SK-N-SH (cell line): Measurements from ENCODE around the gene CPNE4. TPM values are rescaled to one million over a fixed set of nuclear protein-coding genes. Genes with fewer than 3 reads are reported as not detected.

Source experiments
- CTCF ChIA-PET: fragments of 300-600, 350-600 bp; formaldehyde crosslinking; extraction: SDS; loops from one replicate; lab custom pipeline; 2021; lab: Yijun Ruan, JAX
- POLR2A ChIA-PET: fragments of 350-600 bp; sonication (Branson Sonifier 250); formaldehyde crosslinking; extraction: SDS; loops from one replicate; lab custom pipeline; 2020; ENCODE audit warnings: antibody characterized with exemption, inconsistent platforms; lab: Yijun Ruan, JAX
- DNase-seq: peaks from one replicate; pipeline ENCODE4 v3.0.0; 2012
- H2AFZ ChIP-seq: fragments of 200-600 bp; sonication (generic); 2 replicates; pipeline ENCODE4 v1.8.1; 2016; ENCODE audit warnings: antibody characterized with exemption, mild to moderate bottlenecking, low read depth
- H3F3A ChIP-seq: fragments of 200-600 bp; sonication (generic); replicated peaks from 2 replicates; pipeline ENCODE3; 2016; ENCODE audit warnings: antibody characterized with exemption, mild to moderate bottlenecking; ENCODE audit not compliant: insufficient read depth
- H3K27ac ChIP-seq, 2 experiments: fragments of 200-500 bp in 1 of 2; fragments of 200-600 bp in 1 of 2; sonication (Bioruptor generic) in 1 of 2; sonication (generic), shearing (Covaris generic) in 1 of 2; 2 replicates each; pipeline versions ENCODE4 v1.5.1 to v1.6.1; 2014 to 2016; ENCODE audit warnings: low read depth in 2 of 2, inconsistent platforms in 1 of 2, low read length in 1 of 2, mild to moderate bottlenecking in 1 of 2, mixed read lengths in 1 of 2
- H3K27me3 ChIP-seq: fragments of 200-600 bp; sonication (generic), shearing (Covaris generic); 2 replicates; pipeline ENCODE4 v1.6.1; 2016; ENCODE audit warnings: mixed run types; ENCODE audit not compliant: insufficient read depth
- H3K36me3 ChIP-seq, 2 experiments: fragments of 200-500 bp in 1 of 2; fragments of 200-600 bp in 1 of 2; sonication (Bioruptor generic) in 1 of 2; sonication (generic) in 1 of 2; replicated peaks in 1 of 2; 2 replicates each; pipeline versions ENCODE3 to v1.5.1; 2014 to 2016; ENCODE audit warnings: low read length in 1 of 2, mild to moderate bottlenecking in 1 of 2; ENCODE audit not compliant: insufficient read depth in 2 of 2, control insufficient read depth in 1 of 2
- H3K4me1 ChIP-seq, 2 experiments: fragments of 200-500 bp in 1 of 2; fragments of 200-600 bp in 1 of 2; sonication (Bioruptor generic) in 1 of 2; sonication (generic), shearing (Covaris generic) in 1 of 2; 2 replicates each; pipeline versions ENCODE4 v1.5.1 to v1.6.1; 2014 to 2016; ENCODE audit warnings: low read depth in 1 of 2, low read length in 1 of 2, mixed run types in 1 of 2; ENCODE audit not compliant: insufficient read depth in 2 of 2, control insufficient read depth in 1 of 2
- H3K4me2 ChIP-seq: fragments of 200-600 bp; sonication (generic), shearing (Covaris generic); 2 replicates; pipeline ENCODE4 v1.6.1; 2017; ENCODE audit warnings: mixed run types
- H3K4me3 ChIP-seq, 2 experiments: fragments of 200-500 bp in 1 of 2; fragments of 200-600 bp in 1 of 2; sonication (Bioruptor generic) in 1 of 2; sonication (generic), shearing (Covaris generic) in 1 of 2; 2 replicates each; pipeline versions ENCODE4 v1.5.1 to v1.8.1; 2014 to 2016; ENCODE audit warnings: low read depth in 2 of 2, inconsistent platforms in 1 of 2, low read length in 1 of 2, mild to moderate bottlenecking in 1 of 2, mixed read lengths in 1 of 2, moderate library complexity in 1 of 2
- H3K79me2 ChIP-seq: fragments of 200-600 bp; sonication (generic); 2 replicates; pipeline ENCODE4 v1.8.1; 2017; ENCODE audit warnings: mild to moderate bottlenecking; ENCODE audit not compliant: insufficient read depth
- H3K9ac ChIP-seq: fragments of 200-600 bp; sonication (generic); 2 replicates; pipeline ENCODE4 v1.6.1; 2017; ENCODE audit warnings: mixed run types
- H3K9me2 ChIP-seq: fragments of 200-600 bp; sonication (generic); 2 replicates; pipeline ENCODE4 v1.6.1; 2017; ENCODE audit warnings: mixed run types
- H3K9me3 ChIP-seq: fragments of 200-600 bp; sonication (generic); 2 replicates; pipeline ENCODE4 v1.6.1; 2017; ENCODE audit warnings: mixed run types, mild to moderate bottlenecking, moderate library complexity
- H4K20me1 ChIP-seq: fragments of 200-600 bp; sonication (generic); 2 replicates; pipeline ENCODE4 v1.6.1; 2017; ENCODE audit warnings: mild to moderate bottlenecking, mixed run types; ENCODE audit not compliant: insufficient read depth
- CHD2 ChIP-seq: fragments of 150-350 bp; IDR thresholded peaks from 2 replicates; pipeline ENCODE4 v1.6.1; 2018; ENCODE audit warnings: low read length; ENCODE audit not compliant: partially characterized antibody
- CTCF ChIP-seq: fragments of 200-600 bp; sonication (generic); IDR thresholded peaks from 2 replicates; pipeline ENCODE4 v1.6.1; 2017; ENCODE audit warnings: antibody characterized with exemption, mild to moderate bottlenecking, moderate library complexity
- ELF1 ChIP-seq: IDR thresholded peaks from 2 replicates; pipeline ENCODE4 v1.4.0; 2012
- EZH2phosphoT487 ChIP-seq: fragments of 200-600 bp; sonication (generic); IDR thresholded peaks from 2 replicates; pipeline ENCODE4 v1.6.1; 2017; ENCODE audit warnings: low read depth, mixed run types, mild to moderate bottlenecking, antibody characterized with exemption, moderate library complexity, borderline replicate concordance
- FOSL2 ChIP-seq: IDR thresholded peaks from 2 replicates; pipeline ENCODE4 v1.4.0; 2012; ENCODE audit warnings: low read depth, mild to moderate bottlenecking, moderate library complexity, borderline replicate concordance
- GABPA ChIP-seq: IDR thresholded peaks from 2 replicates; pipeline ENCODE4 v1.4.0; 2012; ENCODE audit warnings: low read depth, mild to moderate bottlenecking
- GATA2 ChIP-seq: sonication (generic); formaldehyde crosslinking; IDR thresholded peaks from 2 replicates; pipeline ENCODE4 v1.5.0; 2020; ENCODE audit warnings: mild to moderate bottlenecking, missing genetic modification reagents
- MAX ChIP-seq: IDR thresholded peaks from 2 replicates; pipeline ENCODE4 v1.4.0; 2012; ENCODE audit warnings: low read depth
- MXI1 ChIP-seq: IDR thresholded peaks from 2 replicates; pipeline ENCODE4 v1.6.1; 2012; ENCODE audit warnings: mild to moderate bottlenecking, low read depth, low read length, improper control_type of control experiment
- PBX3 ChIP-seq: IDR thresholded peaks from 2 replicates; pipeline ENCODE4; 2012
- RAD21 ChIP-seq: IDR thresholded peaks from 2 replicates; pipeline ENCODE4 v1.6.1; 2012; ENCODE audit warnings: mild to moderate bottlenecking, low read length
- RCOR1 ChIP-seq: fragments of 150-350 bp; IDR thresholded peaks from 2 replicates; pipeline ENCODE4 v1.6.1; 2017; ENCODE audit warnings: antibody characterized with exemption, low read length
- REST ChIP-seq: IDR thresholded peaks from 2 replicates; pipeline ENCODE4 v1.6.1; 2012; ENCODE audit warnings: mild to moderate bottlenecking, low read depth, low read length, moderate library complexity
- SMC3 ChIP-seq: IDR thresholded peaks from 2 replicates; pipeline ENCODE4 v1.6.1; 2012; ENCODE audit warnings: low read depth, low read length, improper control_type of control experiment
- TEAD4 ChIP-seq: IDR thresholded peaks from 2 replicates; pipeline ENCODE4 v1.4.0; 2012; ENCODE audit warnings: mild to moderate bottlenecking, borderline replicate concordance; ENCODE audit not compliant: insufficient read depth
- WGBS: methylation state at CpG from one replicate; pipeline ENCODE4 v1.1.6; 2017; ENCODE audit warnings: low lambda C conversion rate; 5-methylcytosine and 5-hydroxymethylcytosine counted together
- polyA plus RNA-seq, 3 experiments: library from polyadenylated mRNA; depleted of rRNA; stranded (reverse); fragments of >200 nt; gene quantifications; 2 replicates each; pipeline ENCODE4 v1.2.3, GENCODE V29; 2012

Gene CPNE4
- polyA plus RNA-seq, 1 of the 3 experiments (the other 2 are of a cell fraction): not detected

DNA sequence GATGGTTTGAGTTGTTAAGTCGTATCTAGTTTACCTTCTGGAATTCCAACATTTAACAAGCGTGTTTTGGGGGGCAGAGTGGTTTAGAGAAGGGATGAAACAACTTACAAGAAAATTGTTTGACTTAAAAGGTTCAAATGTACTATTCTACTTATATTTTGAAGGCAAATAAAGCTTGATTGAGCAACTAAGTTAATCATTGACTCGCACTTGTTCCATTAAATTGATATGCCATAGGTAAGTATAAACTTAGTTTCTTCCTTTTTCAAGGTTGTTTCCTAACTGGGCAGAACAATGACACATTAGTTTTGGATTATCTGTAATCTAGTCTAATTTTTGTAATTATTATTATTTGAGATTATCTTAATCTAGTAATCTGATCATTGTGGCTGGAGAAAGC is 48.3 kb upstream of the CPNE4 start (continued):
- no peak for TF ChIP-seq GATA2 (CRISPR knock-in tag)
- no peak for TF ChIP-seq FOSL2
- TF ChIP-seq, all 33 proteins: peak for 0

DNA sequence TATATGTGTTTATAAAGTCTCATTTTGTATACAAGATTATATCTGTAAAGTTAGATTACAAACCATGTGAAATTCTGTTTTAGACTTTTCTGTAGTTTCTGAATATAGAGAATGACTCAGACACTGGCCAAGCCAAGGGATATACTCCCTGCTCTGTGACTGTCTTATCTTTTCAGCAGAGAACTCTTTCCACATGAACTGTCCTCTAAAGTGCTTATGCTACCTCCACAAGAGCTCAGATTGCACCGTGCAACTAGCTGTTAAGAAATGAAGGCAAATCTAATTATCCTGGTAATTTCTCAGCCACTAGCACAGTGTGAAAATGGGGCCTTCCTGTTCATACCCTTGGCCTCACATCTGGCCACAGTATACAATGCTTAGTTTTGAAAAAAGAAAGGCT is 44.3 kb upstream of the CPNE4 start:
- Histone ChIP-seq H3K9ac (no peak overlapping the region), H3K4me3 (no peak overlapping the region), H2AFZ (no peak overlapping the region), H3K27me3 (no peaks in the 10 kb centered on the region), H3K9me2 (no peaks in the 10 kb centered on the region), H4K20me1 (no peaks in the 10 kb centered on the region), H3K4me1 (no peaks in the 10 kb centered on the region; a peak in 1 of 4 replicates), H3K9me3 (no peaks in the 10 kb centered on the region), H3K36me3 (no peaks in the 10 kb centered on the region), H3K27ac (no peak overlapping the region), H3K4me2 (no peak overlapping the region), H3K79me2 (no peaks in the 10 kb centered on the region), H3F3A (no peaks in the 10 kb centered on the region)
- POLR2A ChIA-PET: no interaction called here
- DNase-seq: no peak
- no peak for TF ChIP-seq CTCF
- no peak for TF ChIP-seq ELF1
- TF ChIP-seq RCOR1: no peak
- no peak for TF ChIP-seq GATA2 (CRISPR knock-in tag)
- TF ChIP-seq MAX: no peak
- TF ChIP-seq EZH2phosphoT487: no peak
- TF ChIP-seq RAD21: no peak
- TF ChIP-seq REST: no peak
- TF ChIP-seq SMC3: no peak
- no peak for TF ChIP-seq PBX3
- TF ChIP-seq CHD2: no peak
- no peak for TF ChIP-seq MXI1
- no peak for TF ChIP-seq TEAD4
- no peak for TF ChIP-seq GABPA
- WGBS: 0% methylated on average over 1 of the region's 1 CpG
- CTCF ChIA-PET: interaction anchor here (0.9 to 1.1 kb wide), 2 partner anchors 41 to 284 kb away, joined by 3 read pairs; no protein-coding TSS in a partner anchor
